ENCODE measurements around the gene APOL3. TPM values are rescaled to one million over a fixed set of nuclear protein-coding genes. Genes with fewer than 3 reads are reported as not detected.
"Not testable (repeated sequence)": the region's sequence is repeated elsewhere in the genome, so short reads cannot be mapped to it uniquely, and the experiment has no call there.

APOL3 gene
- total RNA-seq, 1 experiment from 2014 or later = 0.10 TPM

- no peak for DNase-seq (ENCODE audit: extremely low read depth, low read depth)
These were observed 33.0 kb upstream of the APOL3 start for GRCh38 chr22:36193577-36193976.

- no peak for DNase-seq (ENCODE audit: extremely low read depth, low read depth)
These were observed 32.6 kb upstream of the APOL3 start for GRCh38 chr22:36193171-36193570.

- no peak for DNase-seq (ENCODE audit: extremely low read depth, low read depth)
These were observed 32.0 kb upstream of the APOL3 start for GRCh38 chr22:36192542-36192941.

GRCh38 chr22:36191106-36191836, 30.7 kb upstream of the APOL3 start:
- DNase-seq (ENCODE audit: extremely low read depth, low read depth) = no peak

GRCh38 chr22:36187862-36188261, 27.3 kb upstream of the APOL3 start:
- not testable (repeated sequence) for DNase-seq (ENCODE audit: extremely low read depth, low read depth)

- DNase-seq (ENCODE audit: extremely low read depth, low read depth) = no peak
These were observed 25.5 kb upstream of the APOL3 start for GRCh38 chr22:36185828-36186624.

GRCh38 chr22:36184433-36185025, 24.0 kb upstream of the APOL3 start:
- DNase-seq (ENCODE audit: extremely low read depth, low read depth) = no peak

GRCh38 chr22:36183446-36183845, 22.9 kb upstream of the APOL3 start:
- no peak for DNase-seq (ENCODE audit: extremely low read depth, low read depth)

GRCh38 chr22:36182857-36183256, 22.3 kb upstream of the APOL3 start:
- no peak for DNase-seq (ENCODE audit: extremely low read depth, low read depth)

GRCh38 chr22:36182056-36182455, 21.5 kb upstream of the APOL3 start:
- DNase-seq (ENCODE audit: extremely low read depth, low read depth) = no peak

- no peak for DNase-seq (ENCODE audit: extremely low read depth, low read depth)
These were observed 20.4 kb upstream of the APOL3 start for GRCh38 chr22:36180928-36181327.

- peak; percentile 39 for DNase-seq (ENCODE audit: extremely low read depth, low read depth)
These were observed 19.7 kb upstream of the APOL3 start for GRCh38 chr22:36180038-36180880.

- no peak for DNase-seq (ENCODE audit: extremely low read depth, low read depth)
These were observed 16.6 kb upstream of the APOL3 start for GRCh38 chr22:36177160-36177559.

- DNase-seq (ENCODE audit: extremely low read depth, low read depth) = no peak
These were observed 15.3 kb upstream of the APOL3 start for GRCh38 chr22:36175892-36176291.

- no peak for DNase-seq (ENCODE audit: extremely low read depth, low read depth)
These were observed 11.4 kb upstream of the APOL3 start for GRCh38 chr22:36171941-36172340.

- DNase-seq (ENCODE audit: extremely low read depth, low read depth) = no peak
These were observed 6.1 kb upstream of the APOL3 start for GRCh38 chr22:36166518-36167220.

- no peak for DNase-seq (ENCODE audit: extremely low read depth, low read depth)
These were observed 5.5 kb upstream of the APOL3 start for GRCh38 chr22:36166086-36166485.

- no peak for DNase-seq (ENCODE audit: extremely low read depth, low read depth)
These were observed 4.6 kb upstream of the APOL3 start for GRCh38 chr22:36165141-36165540.

GRCh38 chr22:36164621-36165020, 4.1 kb upstream of the APOL3 start:
- no peak for DNase-seq (ENCODE audit: extremely low read depth, low read depth)

- no peak for DNase-seq (ENCODE audit: extremely low read depth, low read depth)
These were observed 2.9 kb upstream of the APOL3 start for GRCh38 chr22:36163497-36163896.
